H1 (cell line): ENCODE results near the gene MCAT. TPM values are rescaled to one million over a fixed set of nuclear protein-coding genes. Genes with fewer than 3 reads are reported as not detected.

Experiments used
- BACH1 ChIP-seq: IDR thresholded peaks from 2 replicates; pipeline ENCODE4 v1.6.1; 2012; ENCODE audit warnings: low read length, improper control_type of control experiment
- BCL11A ChIP-seq, 2 experiments: IDR thresholded peaks; one replicate each; pipeline ENCODE4 v1.6.1; 2011; ENCODE audit warnings: low read depth in 2 of 2, low read length in 2 of 2, mild to moderate bottlenecking in 2 of 2
- CTBP2 ChIP-seq: IDR thresholded peaks from 2 replicates; pipeline ENCODE4 v1.7.0; 2011; ENCODE audit warnings: borderline replicate concordance, mild to moderate bottlenecking, moderate library complexity, mixed read lengths, low read length; ENCODE audit not compliant: insufficient read depth, insufficient read length
- GABPA ChIP-seq: IDR thresholded peaks from 2 replicates; pipeline ENCODE4 v1.6.1; 2011; ENCODE audit warnings: mild to moderate bottlenecking, low read length, moderate library complexity, borderline replicate concordance; ENCODE audit not compliant: insufficient read depth
- KDM1A ChIP-seq: fragments of 200-600, 300-600 bp; sonication (generic); IDR thresholded peaks from 2 replicates; pipeline ENCODE4 v1.7.1; 2016; ENCODE audit warnings: mild to moderate bottlenecking, low read length, borderline replicate concordance
- RXRA ChIP-seq: IDR thresholded peaks from 2 replicates; pipeline ENCODE4 v1.6.1; 2011; ENCODE audit warnings: low read depth, mild to moderate bottlenecking, low read length, moderate library complexity; ENCODE audit not compliant: insufficient read depth
- polyA plus RNA-seq, 7 experiments: library from polyadenylated mRNA; depleted of rRNA in 3 of 7; stranded (reverse) in 5 of 7; unstranded in 2 of 7; fragments of >200 nt in 5 of 7; fragments of 200-250 nt in 2 of 7; gene quantifications; 1 replicate in 5 of 7; 2 replicates in 1 of 7; 4 replicates in 1 of 7; pipeline versions ENCODE4 v1.2.1 to v1.2.3, GENCODE V29; 2011 to 2013; ENCODE audit warnings: missing spikeins in 2 of 7, mixed read lengths in 2 of 7
- total RNA-seq: library from RNA; stranded (reverse); fragmentation: NEBNext Ultra II Directional; extraction: Animal tissue kit (Norgen Biotek cat#: 25700); gene quantifications from 2 replicates; pipeline ENCODE4 v1.2.1, GENCODE V29; 2021
- TF ChIP-seq, protein P1 (sequence below): IDR thresholded peaks from 2 replicates; pipeline ENCODE4 v1.6.1; 2012; ENCODE audit warnings: inconsistent platforms
- TF ChIP-seq, protein P2 (sequence below): IDR thresholded peaks from 2 replicates; pipeline ENCODE4 v1.6.1; 2011; ENCODE audit warnings: low read length, improper control_type of control experiment

Gene MCAT
- total and polyA plus RNA-seq, 2 of the 8 experiments (the other 6 are each of a cell fraction or from before 2014, with no cell fraction given): 15.8 to 17.4 TPM

DNA sequence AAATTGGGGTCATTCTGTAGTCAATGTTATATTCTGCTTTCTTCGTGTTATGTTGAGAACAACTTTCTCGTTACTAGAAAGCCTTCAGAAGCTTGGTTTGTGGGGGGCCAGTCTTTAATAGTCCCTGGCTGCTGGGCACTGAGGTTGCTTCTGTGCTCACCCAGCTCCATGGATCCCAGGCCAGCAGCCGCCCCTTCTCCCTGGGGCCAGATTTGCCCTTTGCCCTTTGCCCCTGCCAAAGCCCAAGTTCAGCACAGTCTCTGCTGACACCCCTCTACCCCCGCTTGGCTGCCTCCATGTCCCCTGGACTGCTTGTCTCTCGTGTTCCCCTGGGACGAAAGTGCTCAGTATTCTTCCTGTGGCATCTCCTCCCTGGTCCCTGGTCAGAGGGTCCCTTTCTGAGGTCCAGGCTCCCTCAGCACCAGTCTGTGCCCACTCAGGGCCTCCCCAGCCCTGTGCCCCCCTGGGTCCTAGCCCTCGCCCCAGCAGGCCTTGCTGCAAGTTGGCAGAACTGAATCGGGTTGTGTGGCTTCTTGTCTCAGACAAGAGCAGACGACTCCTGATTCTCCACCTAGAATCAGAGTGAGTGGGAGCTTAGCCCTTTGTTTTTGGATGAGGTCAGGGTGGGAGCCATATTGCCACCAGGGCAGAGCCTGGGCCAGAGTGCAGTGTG is 14.8 kb upstream of the MCAT start (continued):
- TF ChIP-seq BACH1: no peak
- no peak for TF ChIP-seq KDM1A
- TF ChIP-seq RXRA: no peak
- TF ChIP-seq GABPA: no peak
- TF ChIP-seq, protein P1, sequence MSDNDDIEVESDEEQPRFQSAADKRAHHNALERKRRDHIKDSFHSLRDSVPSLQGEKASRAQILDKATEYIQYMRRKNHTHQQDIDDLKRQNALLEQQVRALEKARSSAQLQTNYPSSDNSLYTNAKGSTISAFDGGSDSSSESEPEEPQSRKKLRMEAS: no peak
- no peak for TF ChIP-seq CTBP2
- no peak for TF ChIP-seq BCL11A (IDR thresholded peaks at IDR 0.05; ENCODE audit: low read depth in 2 of 2, low read length in 2 of 2)
- TF ChIP-seq, protein P2, sequence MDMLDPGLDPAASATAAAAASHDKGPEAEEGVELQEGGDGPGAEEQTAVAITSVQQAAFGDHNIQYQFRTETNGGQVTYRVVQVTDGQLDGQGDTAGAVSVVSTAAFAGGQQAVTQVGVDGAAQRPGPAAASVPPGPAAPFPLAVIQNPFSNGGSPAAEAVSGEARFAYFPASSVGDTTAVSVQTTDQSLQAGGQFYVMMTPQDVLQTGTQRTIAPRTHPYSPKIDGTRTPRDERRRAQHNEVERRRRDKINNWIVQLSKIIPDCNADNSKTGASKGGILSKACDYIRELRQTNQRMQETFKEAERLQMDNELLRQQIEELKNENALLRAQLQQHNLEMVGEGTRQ: no peak
